ENCODE results near the gene CFAP20DC. TPM values are rescaled to one million over a fixed set of nuclear protein-coding genes. Genes with fewer than 3 reads are reported as not detected.
"Not testable (repeated sequence)": the region's sequence is repeated elsewhere in the genome, so short reads cannot be mapped to it uniquely, and the experiment has no call there.

The CFAP20DC gene
- total RNA-seq, 1 experiment from 2014 or later = 2.8 TPM

- Mint-ChIP-seq H3K9me3 (ENCODE audit: unreplicated experiment) (peaks cover 28% of the 10 kb centered on the region), H3K36me3 (ENCODE audit: insufficient read depth, unreplicated experiment) (no peaks in the 10 kb centered on the region), H3K27me3 (ENCODE audit: insufficient read depth, unreplicated experiment) (no peaks in the 10 kb centered on the region), H3K4me1 (ENCODE audit: low read depth, unreplicated experiment) (no peaks in the 10 kb centered on the region), H3K4me3 (ENCODE audit: unreplicated experiment) (no peak overlapping the region), H3K27ac (ENCODE audit: unreplicated experiment) (no peak overlapping the region)
- ChIA-PET CTCF (no interaction called here), POLR2A (no interaction called here)
- no peak for DNase-seq
- intact Hi-C loops (cut with micrococcal nuclease; ENCODE audit: unreplicated experiment) = no loop called here
- no peaks in the 10 kb centered on the region for H3K4me1 ChIP-seq
- no peaks in the 10 kb centered on the region for H3K27me3 ChIP-seq (replicated peaks; ENCODE audit: control insufficient read depth, insufficient read depth, low read length)
- H3K4me3 ChIP-seq (ENCODE audit: low read depth, low read length) = no peak overlapping the region
- H3K36me3 ChIP-seq (ENCODE audit: control insufficient read depth, insufficient read depth, low read length) = no peaks in the 10 kb centered on the region
- no peak for TF ChIP-seq CTCF (IDR thresholded peaks at IDR 0.05; ENCODE audit: insufficient read depth in 1 of 2, low read depth in 1 of 2, low read length in 1 of 2, severe bottlenecking in 1 of 2, unreplicated experiment in 1 of 2)
- H3K9me3 ChIP-seq = peaks cover 11% of the 10 kb centered on the region
- BruUV-seq (replicated peaks) = no TSS peak
These were observed 351.6 kb downstream of the CFAP20DC start for GRCh38 chr3:58698246-58698645.

- POLR2A ChIA-PET = no interaction called here
- intact Hi-C loops (cut with micrococcal nuclease; ENCODE audit: unreplicated experiment) = no loop called here
- Mint-ChIP-seq H3K27ac (ENCODE audit: unreplicated experiment) (no peak overlapping the region), H3K4me3 (ENCODE audit: unreplicated experiment) (no peak overlapping the region), H3K9me3 (ENCODE audit: unreplicated experiment) (peaks cover 32% of the 10 kb centered on the region), H3K27me3 (ENCODE audit: insufficient read depth, unreplicated experiment) (no peaks in the 10 kb centered on the region), H3K36me3 (ENCODE audit: insufficient read depth, unreplicated experiment) (no peaks in the 10 kb centered on the region), H3K4me1 (ENCODE audit: low read depth, unreplicated experiment) (no peaks in the 10 kb centered on the region)
- TF ChIP-seq CTCF (IDR thresholded peaks at IDR 0.05; ENCODE audit: insufficient read depth in 1 of 2, low read depth in 1 of 2, low read length in 1 of 2, severe bottlenecking in 1 of 2, unreplicated experiment in 1 of 2) = no peak
- Histone ChIP-seq H3K9me3 (peaks cover 15% of the 10 kb centered on the region), H3K4me1 (no peaks in the 10 kb centered on the region), H3K4me3 (ENCODE audit: low read depth, low read length) (no peak overlapping the region), H3K36me3 (ENCODE audit: control insufficient read depth, insufficient read depth, low read length) (no peaks in the 10 kb centered on the region), H3K27me3 (replicated peaks; ENCODE audit: control insufficient read depth, insufficient read depth, low read length) (no peaks in the 10 kb centered on the region)
- CTCF ChIA-PET = no interaction called here
- no TSS peak for BruUV-seq (replicated peaks)
- DNase-seq = no peak
These were observed 352.3 kb downstream of the CFAP20DC start for GRCh38 chr3:58697561-58697960.

- H3K4me3 ChIP-seq (ENCODE audit: low read depth, low read length); H3K27me3 ChIP-seq (replicated peaks; ENCODE audit: control insufficient read depth, insufficient read depth, low read length); BruUV-seq (replicated peaks); H3K27me3 Mint-ChIP-seq (ENCODE audit: insufficient read depth, unreplicated experiment); H3K4me1 ChIP-seq; H3K4me1 Mint-ChIP-seq (ENCODE audit: low read depth, unreplicated experiment); H3K36me3 Mint-ChIP-seq (ENCODE audit: insufficient read depth, unreplicated experiment); CTCF ChIA-PET; H3K36me3 ChIP-seq (ENCODE audit: control insufficient read depth, insufficient read depth, low read length); H3K27ac Mint-ChIP-seq (ENCODE audit: unreplicated experiment); POLR2A ChIA-PET; DNase-seq; intact Hi-C loops (cut with micrococcal nuclease; ENCODE audit: unreplicated experiment); H3K4me3 Mint-ChIP-seq (ENCODE audit: unreplicated experiment): not testable (repeated sequence)
- peaks cover 32% of the 10 kb centered on the region for H3K9me3 Mint-ChIP-seq (ENCODE audit: unreplicated experiment)
- H3K9me3 ChIP-seq = peaks cover 23% of the 10 kb centered on the region
These were observed 353.0 kb downstream of the CFAP20DC start for GRCh38 chr3:58696813-58697212.

- H3K4me3 ChIP-seq (ENCODE audit: low read depth, low read length) = no peak overlapping the region
- Mint-ChIP-seq H3K27ac (ENCODE audit: unreplicated experiment) (no peak overlapping the region), H3K27me3 (ENCODE audit: insufficient read depth, unreplicated experiment) (no peaks in the 10 kb centered on the region), H3K9me3 (ENCODE audit: unreplicated experiment) (peaks cover 32% of the 10 kb centered on the region), H3K36me3 (ENCODE audit: insufficient read depth, unreplicated experiment) (no peaks in the 10 kb centered on the region), H3K4me1 (ENCODE audit: low read depth, unreplicated experiment) (no peaks in the 10 kb centered on the region), H3K4me3 (ENCODE audit: unreplicated experiment) (no peak overlapping the region)
- no peaks in the 10 kb centered on the region for H3K4me1 ChIP-seq
- peaks cover 28% of the 10 kb centered on the region for H3K9me3 ChIP-seq
- DNase-seq = no peak
- ChIA-PET POLR2A (no interaction called here), CTCF (no interaction called here)
- no peak for TF ChIP-seq CTCF (IDR thresholded peaks at IDR 0.05; ENCODE audit: insufficient read depth in 1 of 2, low read depth in 1 of 2, low read length in 1 of 2, severe bottlenecking in 1 of 2, unreplicated experiment in 1 of 2)
- H3K27me3 ChIP-seq (replicated peaks; ENCODE audit: control insufficient read depth, insufficient read depth, low read length) = no peaks in the 10 kb centered on the region
- H3K36me3 ChIP-seq (ENCODE audit: control insufficient read depth, insufficient read depth, low read length) = no peaks in the 10 kb centered on the region
- BruUV-seq (replicated peaks) = no TSS peak
- intact Hi-C loops (cut with micrococcal nuclease; ENCODE audit: unreplicated experiment) = no loop called here
These were observed 353.7 kb downstream of the CFAP20DC start for GRCh38 chr3:58696093-58696492.

GRCh38 chr3:58695284-58695683, 354.5 kb downstream of the CFAP20DC start:
- H3K36me3 Mint-ChIP-seq (ENCODE audit: insufficient read depth, unreplicated experiment); H3K4me1 ChIP-seq; H3K27me3 ChIP-seq (replicated peaks; ENCODE audit: control insufficient read depth, insufficient read depth, low read length); CTCF ChIA-PET; H3K27ac Mint-ChIP-seq (ENCODE audit: unreplicated experiment); H3K27me3 Mint-ChIP-seq (ENCODE audit: insufficient read depth, unreplicated experiment); DNase-seq; H3K4me3 ChIP-seq (ENCODE audit: low read depth, low read length); intact Hi-C loops (cut with micrococcal nuclease; ENCODE audit: unreplicated experiment); H3K4me1 Mint-ChIP-seq (ENCODE audit: low read depth, unreplicated experiment); POLR2A ChIA-PET; BruUV-seq (replicated peaks); H3K4me3 Mint-ChIP-seq (ENCODE audit: unreplicated experiment); H3K36me3 ChIP-seq (ENCODE audit: control insufficient read depth, insufficient read depth, low read length): not testable (repeated sequence)
- peaks cover 32% of the 10 kb centered on the region for H3K9me3 Mint-ChIP-seq (ENCODE audit: unreplicated experiment)
- H3K9me3 ChIP-seq = peaks cover 28% of the 10 kb centered on the region
